SK-N-SH (cell line): Measurements from ENCODE around the gene NTN1.

Experiments
- CHD2 ChIP-seq: fragments of 150-350 bp; IDR thresholded peaks from 2 replicates; pipeline ENCODE4 v1.6.1; 2018; ENCODE audit warnings: low read length; ENCODE audit not compliant: partially characterized antibody
- CTCF ChIP-seq: fragments of 200-600 bp; sonication (generic); IDR thresholded peaks from 2 replicates; pipeline ENCODE4 v1.6.1; 2017; ENCODE audit warnings: antibody characterized with exemption, mild to moderate bottlenecking, moderate library complexity
- FOXM1 ChIP-seq: IDR thresholded peaks from 2 replicates; pipeline ENCODE4 v1.4.0; 2012; ENCODE audit warnings: low read depth, mild to moderate bottlenecking
- GATA2 ChIP-seq: sonication (generic); formaldehyde crosslinking; IDR thresholded peaks from 2 replicates; pipeline ENCODE4 v1.5.0; 2020; ENCODE audit warnings: mild to moderate bottlenecking, missing genetic modification reagents
- NRF1 ChIP-seq: IDR thresholded peaks from 2 replicates; pipeline ENCODE4 v1.6.1; 2012; ENCODE audit warnings: low read depth, mild to moderate bottlenecking, low read length
- POLR2AphosphoS5 ChIP-seq: IDR thresholded peaks from 2 replicates; pipeline ENCODE4 v1.6.1; 2012; ENCODE audit warnings: low read depth, low read length
- RAD21 ChIP-seq: IDR thresholded peaks from 2 replicates; pipeline ENCODE4 v1.6.1; 2012; ENCODE audit warnings: mild to moderate bottlenecking, low read length
- REST ChIP-seq: IDR thresholded peaks from 2 replicates; pipeline ENCODE4 v1.6.1; 2012; ENCODE audit warnings: mild to moderate bottlenecking, low read depth, low read length, moderate library complexity
- RXRA ChIP-seq: IDR thresholded peaks from 2 replicates; pipeline ENCODE4 v1.4.0; 2012; ENCODE audit warnings: low read depth, mild to moderate bottlenecking, borderline replicate concordance
- TAF1 ChIP-seq: IDR thresholded peaks from 2 replicates; pipeline ENCODE4 v1.6.1; 2012; ENCODE audit warnings: low read depth, mild to moderate bottlenecking, low read length, moderate library complexity, borderline replicate concordance
- TCF12 ChIP-seq: IDR thresholded peaks from 2 replicates; pipeline ENCODE4 v1.4.0; 2012

DNA sequence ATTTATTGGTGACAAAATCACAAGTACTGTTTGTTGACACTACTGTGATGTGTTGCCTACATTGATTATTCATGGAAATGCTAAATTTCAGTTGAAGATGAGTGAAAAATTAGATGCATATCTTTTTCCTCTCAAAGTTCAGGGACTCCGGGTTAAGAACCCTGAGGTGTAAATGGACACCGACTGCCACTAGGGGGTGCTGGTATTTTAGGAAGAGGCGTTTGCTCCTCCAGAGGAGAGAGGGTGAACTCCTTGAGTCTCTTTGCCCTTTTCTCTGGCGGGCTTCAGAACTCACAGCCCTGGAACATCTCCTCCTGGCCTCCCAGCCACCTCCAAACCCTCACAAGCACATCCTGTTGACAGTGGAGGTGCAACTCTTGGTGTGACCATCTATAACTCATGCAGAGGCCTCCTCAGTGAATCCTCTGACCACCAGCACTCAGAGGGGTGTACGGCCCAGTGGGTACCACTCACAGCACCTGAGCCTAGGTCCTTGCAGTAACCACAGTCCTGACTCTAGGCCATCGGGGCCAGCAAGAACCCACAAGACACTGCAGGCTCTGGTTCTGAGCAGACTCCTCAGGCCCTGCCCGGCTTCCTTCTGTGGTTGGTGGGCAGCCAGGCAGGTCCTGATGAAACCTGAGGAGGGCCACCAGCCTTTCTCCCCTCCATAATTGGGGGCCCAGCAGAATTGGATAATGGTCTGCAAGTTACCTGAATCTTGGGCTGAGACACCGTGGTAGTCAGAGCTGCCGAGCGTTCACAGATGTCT, 29.6 kb upstream of the NTN1 start:
- TF ChIP-seq TAF1 = no peak
- no peak for TF ChIP-seq FOXM1
- TF ChIP-seq CTCF = peak; percentile 71
- TF ChIP-seq NRF1 = no peak
- no peak for TF ChIP-seq TCF12
- TF ChIP-seq RAD21 = peak; percentile 71
- no peak for TF ChIP-seq CHD2
- no peak for TF ChIP-seq RXRA
- TF ChIP-seq POLR2AphosphoS5 = no peak
- TF ChIP-seq REST = no peak
- no peak for TF ChIP-seq GATA2 (CRISPR knock-in tag)
